HG03432 (cell line): Measurements from ENCODE around the gene ARHGAP15.

Source experiments
- ATAC-seq: cut with Tn5 transposase; IDR thresholded peaks from one replicate; pipeline ENCODE4 v1.9.1; 2021; ENCODE audit warnings: mild to moderate bottlenecking, moderate library complexity; ENCODE audit not compliant: unreplicated experiment

The ARHGAP15 gene

DNA sequence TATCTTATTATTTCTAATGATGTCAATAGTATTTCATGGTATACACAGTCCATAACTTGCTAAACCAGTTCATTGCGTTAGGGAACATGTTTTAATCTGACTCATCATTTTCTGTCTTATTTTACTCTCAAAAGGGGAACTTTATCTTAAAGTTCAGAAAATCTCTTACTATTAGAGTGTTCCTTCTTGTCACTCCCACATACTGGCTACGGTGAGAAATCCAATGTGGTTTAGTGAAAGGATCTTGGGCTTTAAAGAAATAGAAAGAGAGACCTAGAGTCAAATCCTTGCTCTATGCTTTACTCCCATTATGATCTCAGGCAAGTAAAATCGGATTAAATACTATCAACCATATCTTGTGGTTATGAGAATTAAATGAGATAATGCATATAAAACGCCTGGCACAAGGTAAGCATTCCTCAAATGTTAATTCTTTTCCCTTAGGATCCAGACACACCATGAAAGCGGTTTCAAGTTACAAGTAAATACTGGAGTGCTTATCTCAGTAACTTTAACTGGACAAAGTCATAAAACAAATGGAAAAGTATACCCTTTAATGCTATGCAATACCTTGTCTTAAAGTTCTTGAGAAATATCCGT is 576.0 kb downstream of the ARHGAP15 start:
- peak; percentile 38 for ATAC-seq

DNA sequence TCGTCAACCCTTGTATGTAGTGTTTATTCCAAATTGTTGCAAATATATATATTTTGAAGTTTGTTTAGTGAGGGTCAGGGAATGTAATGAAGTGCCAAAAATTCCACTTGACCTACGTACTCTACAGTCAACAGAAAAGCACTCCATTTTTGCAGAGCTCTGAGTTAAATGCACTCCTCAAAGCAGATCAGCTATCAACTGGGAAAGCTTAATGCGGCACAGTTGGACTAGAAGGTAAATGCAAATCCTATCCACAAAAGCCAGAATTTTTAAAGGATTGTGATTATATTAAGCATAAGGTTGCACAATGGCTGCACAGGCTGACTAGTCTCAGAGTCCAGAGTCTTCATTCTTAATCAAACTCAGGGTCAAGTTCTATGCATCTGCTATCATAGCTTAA is 577.1 kb downstream of the ARHGAP15 start:
- ATAC-seq: no peak

DNA sequence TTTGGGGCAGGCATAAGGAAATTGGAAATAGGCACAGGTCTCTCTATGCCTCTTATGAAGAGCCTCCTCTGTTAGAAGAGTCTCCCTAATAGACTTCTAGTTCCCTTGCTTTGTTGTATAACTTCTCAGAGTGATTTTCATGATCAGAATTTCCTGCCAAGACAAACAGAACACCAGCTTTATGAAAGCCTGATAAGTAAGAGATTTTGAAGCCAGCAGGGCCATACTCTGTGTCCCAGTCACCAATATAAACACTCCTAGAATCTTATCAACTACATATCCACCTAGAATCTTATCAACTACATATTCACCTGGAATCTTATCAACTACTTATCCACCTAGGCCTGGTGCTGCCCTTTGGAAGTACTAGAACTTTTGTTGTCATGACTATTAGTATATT is 579.5 kb downstream of the ARHGAP15 start:
- ATAC-seq: no peak

DNA sequence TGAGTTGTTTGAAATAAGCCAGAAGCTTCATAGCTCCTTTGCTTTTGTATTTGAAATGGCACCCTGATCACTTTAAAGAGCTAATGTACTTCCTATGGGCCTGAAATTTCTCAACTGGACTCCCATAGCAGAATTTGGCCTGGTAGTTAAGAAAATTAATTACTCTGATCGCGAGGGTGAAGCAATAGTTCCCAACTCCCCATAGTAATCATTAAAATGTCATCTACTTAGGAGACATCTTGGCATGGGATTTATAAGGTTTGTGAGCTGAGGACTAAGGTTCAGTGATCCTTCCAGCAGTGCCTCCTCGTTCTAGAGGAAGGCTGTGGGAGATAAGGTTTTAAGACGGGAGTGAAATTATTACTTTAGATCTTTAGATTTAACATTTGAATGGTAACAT is 581.0 kb downstream of the ARHGAP15 start:
- no peak for ATAC-seq

DNA sequence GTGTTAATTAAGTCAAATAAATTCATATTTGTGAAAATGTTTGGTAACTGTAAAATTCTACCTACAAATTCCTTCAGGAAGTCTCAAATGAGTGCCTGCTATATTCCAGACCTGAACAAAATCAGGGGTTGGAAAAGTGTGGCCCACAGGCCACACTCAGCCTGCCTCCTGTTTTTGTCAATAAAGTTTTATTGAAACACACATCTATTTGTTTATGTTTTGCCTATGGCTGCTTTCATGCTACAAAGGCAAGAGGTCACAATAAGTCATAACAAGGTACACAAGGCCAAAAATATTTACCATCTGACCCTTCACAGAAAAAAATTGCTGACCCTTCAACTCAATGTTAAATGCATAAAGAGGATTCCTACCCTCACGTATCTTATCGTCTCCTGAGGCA is 581.7 kb downstream of the ARHGAP15 start:
- ATAC-seq: no peak

DNA sequence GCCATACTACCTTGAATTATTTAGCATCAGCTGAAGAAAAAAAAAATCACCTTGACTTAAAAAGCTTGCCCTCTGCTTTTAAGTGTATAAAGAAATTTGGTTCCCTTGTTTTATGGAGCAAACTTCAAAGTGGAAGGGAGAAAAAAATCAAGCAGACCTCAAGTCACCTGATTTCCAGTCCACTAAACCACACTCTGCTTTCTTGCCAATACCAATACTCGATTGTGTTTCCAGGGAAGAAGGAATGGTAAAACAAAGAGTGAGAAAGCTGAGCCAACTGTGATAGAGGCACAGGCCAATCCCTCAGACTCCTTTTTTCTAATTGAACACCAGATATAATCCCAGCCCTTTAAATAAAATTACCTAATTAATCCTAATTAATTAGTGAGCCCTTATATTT is 587.3 kb downstream of the ARHGAP15 start:
- no peak for ATAC-seq

DNA sequence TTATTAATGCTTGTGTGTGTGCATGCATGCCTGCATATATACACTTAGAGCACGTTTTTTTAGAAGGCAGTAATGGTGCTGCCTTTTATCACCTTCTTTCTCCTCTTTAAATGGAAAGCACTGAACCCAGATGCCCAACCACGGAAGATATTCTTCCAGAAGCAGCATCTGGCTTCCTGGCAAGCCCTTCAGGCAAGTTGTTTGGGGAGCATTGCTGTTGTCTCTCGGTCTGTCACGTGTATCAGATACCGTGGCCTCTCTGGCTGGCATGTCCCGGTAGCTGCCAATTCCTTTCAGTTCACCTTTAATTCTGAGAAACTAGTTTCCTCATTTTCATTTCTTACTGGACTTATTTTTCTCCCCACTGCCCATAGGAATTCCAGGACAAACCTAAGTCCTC is 587.8 kb downstream of the ARHGAP15 start:
- no peak for ATAC-seq

DNA sequence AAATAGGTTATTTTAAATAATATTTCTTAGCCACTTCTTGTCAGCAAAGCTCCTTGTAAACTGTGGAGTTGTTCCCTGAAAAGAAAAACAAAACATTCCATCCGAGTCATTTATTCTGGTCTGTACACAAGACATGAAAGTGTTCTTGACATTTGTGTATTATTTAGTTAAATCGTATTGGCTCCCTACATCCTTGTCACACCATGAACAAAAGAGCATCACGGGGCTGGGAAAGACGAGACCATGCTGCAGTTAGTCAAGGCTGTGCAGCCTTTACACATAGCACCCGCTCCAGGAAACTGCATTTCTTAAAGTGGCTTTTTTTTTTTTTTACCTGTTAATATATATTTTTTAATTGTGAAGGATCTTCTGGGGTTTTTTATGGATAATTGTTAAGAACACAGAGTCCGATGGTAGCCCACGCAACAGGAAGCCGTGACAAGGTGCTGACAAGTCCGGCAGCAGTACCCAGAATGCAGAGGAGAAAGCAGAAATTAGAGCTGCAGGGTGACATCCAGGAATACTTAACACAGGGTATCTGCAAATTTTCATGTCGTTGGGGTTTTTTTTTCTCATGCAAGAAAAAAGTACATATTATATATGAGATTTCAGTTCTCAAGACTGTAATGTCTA is 588.4 kb downstream of the ARHGAP15 start:
- ATAC-seq: no peak

DNA sequence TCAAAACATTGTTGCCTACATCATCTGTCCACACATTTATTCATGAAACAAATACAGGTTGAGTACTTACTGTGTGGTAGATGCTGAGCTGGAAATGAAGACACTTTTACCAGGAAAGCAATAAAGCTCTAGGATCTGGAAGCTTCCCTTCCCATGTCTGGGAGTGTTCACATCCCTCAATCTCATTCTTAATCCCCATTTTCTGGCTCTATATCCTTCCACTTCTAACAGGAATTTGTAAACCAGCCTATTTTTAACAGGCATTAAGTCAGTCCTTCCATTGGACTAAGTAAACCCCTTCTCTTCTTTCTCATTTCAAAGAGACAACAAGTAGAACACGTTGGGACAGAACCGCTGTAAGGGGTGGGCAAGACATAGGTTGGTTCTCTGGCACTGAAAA is 589.5 kb downstream of the ARHGAP15 start:
- ATAC-seq: no peak

DNA sequence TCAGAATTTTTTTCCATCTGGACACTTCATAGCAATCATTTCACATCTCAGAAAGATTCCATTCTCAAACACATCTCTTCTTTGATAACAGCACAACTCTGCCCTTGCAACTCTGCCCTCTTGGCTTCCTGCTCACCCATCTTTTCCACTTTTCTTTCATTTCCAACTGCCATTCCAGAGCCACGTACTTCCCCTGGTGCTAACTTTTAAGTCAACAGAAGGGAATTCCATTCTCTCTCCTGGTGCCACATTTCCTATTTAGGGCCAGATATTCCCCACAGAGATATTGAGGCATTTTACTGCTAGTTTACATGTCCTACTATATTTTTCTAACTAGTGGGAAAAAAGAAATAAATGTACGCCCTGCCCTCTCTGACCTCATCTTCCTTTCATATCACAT is 590.2 kb downstream of the ARHGAP15 start:
- no peak for ATAC-seq

DNA sequence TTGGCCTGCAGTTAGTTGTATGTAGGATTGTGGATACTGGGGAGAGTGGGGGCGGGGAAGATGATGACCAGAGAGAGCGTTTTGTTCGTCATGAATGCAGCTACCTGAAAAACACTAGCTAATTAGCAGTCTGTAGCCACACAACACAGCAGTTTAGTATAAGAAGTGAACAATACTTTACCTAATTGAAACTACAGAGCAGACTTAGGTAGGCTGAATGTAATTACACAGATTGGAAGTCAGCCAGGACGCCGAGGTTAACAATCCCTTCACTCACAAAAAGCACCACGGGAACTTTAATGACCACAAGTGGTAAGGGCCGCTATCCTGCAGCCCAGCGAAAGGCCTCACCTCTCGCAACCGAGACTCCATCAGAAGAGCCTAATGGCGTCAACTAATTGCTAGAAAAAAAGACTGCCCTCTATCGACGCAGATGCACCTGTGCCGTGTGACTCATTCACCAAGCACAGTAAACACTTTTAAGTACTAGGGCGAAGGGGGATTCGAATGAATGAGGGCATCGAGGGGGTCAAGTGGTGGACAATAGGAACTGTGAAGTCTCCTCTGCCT is 591.0 kb downstream of the ARHGAP15 start:
- no peak for ATAC-seq

DNA sequence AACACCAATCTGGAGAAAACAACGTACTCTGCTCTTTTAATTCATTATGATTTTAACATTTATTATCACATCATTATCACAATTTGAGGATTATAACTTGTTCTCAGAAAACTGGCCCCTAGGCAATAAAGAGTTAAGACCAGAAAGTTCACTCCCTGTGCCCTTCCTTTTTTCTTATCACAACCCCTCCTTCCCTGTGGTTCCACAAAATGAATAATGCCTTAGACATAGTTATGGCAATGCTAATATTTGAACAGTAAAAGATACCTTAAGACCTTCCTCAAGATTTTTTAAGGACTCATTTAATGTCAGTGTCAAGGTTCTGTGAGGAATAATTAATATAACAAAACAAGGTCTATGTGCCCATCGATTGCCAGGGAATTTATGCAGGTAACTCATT is 596.2 kb downstream of the ARHGAP15 start:
- no peak for ATAC-seq

DNA sequence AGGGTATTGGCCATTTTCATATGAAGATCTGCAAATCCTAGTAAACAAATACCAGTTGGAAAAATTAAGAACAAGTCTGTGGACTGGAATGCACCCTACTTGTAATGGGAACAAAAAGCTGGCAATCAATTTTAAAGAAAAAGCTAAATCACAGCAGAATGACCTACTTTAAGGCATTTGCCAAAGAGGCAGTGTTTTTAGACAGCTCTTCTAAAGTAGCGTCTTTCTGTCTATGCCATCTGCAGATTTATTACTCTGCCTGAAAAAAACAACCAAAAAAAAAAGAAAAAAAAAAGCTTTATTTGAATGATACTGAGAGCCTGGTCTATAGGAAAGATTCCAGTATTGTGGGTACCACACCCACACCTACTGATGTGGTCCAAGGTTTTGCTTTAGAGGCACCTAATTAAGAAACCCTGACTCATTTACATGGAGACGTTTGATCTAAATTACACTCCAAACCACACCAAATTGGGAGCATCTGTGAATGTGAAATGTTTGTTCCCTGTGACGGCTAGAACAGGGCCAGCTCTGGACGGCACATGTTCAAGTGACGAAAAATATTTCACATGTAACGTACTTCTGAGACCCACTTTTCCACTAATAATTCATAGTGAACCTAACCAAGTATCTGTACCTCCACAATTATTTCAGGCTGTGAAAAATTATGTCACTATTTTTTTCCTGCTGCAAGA is 597.1 kb downstream of the ARHGAP15 start:
- ATAC-seq: no peak

DNA sequence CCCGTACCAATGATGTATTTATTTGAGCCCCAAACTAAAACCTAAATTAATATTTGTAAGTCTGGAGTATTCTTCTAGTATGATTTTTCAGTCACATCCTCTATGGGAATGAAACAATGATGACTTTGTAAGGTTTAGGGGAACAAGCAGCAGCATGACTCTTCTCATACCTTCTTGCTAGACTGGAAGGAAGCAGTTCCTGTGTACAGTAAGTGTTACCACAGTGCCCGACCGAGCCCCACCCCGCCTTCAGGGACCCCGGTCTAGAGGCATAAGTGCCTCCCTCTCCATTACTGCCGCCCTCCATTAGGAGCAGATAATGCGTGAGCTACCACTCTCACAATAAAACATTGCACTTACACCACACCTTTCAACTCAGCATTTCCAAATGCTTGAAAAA is 599.3 kb downstream of the ARHGAP15 start:
- ATAC-seq: no peak

DNA sequence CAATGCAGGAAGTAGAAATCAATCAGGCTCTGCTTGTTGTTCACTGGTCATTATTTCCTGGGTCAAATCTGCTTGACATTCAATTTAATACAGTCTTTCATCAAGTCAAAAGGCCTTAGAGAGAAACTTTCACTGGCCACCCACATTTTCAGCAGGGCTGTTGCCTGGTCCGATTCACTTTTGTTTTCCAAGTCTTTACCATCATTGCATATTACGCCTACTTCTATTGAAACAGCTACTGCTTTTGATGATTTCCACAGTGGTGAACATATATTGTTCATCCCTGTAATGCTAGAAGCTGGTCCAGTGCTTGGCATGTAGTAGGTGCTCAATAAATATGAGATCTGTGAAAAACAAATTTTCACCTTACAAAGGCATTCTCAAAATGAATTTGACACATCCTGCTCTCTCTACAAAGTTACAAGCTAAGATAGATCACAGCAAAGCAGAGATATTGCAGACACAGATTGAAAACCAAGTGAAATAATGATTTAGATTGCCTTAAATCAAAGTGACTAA is 600.1 kb downstream of the ARHGAP15 start:
- ATAC-seq: no peak

DNA sequence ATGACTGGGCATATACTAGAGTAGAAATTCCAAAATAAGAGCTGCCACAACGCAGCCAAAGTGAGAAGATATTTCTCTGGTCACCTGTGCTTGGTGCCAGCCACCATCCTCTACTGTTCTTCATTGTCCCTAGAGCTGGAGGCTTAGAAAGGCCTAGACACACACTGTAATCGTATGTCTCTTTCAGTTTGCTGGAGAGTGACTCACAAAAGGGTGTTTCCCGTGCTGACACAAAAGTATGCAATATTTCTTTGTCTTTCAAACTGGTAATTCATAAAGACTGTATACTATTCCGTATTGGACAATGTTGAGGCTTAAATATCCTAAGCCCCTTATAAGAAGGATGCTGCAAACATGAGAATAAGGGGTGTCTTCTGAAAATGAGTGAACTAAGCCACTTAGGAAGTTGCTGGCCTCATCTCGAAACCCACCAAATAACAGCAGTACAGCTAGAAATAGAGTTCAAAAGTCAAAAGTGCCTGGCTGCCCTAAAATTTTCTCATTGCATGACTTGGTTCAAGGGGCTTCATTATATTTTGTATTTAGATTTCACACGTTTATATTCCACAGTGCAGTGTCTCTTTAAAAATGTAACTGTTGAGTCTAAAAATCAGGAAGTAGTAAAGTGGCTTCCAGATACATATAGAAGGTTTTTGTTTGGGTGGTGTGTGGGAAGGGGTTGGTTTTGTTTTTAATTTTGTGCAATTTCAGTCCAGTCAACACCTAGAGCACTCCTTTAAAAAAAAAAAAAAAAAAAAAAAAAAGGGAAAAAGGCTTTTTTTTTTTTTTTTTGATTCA is 601.1 kb downstream of the ARHGAP15 start:
- peak; percentile 88 for ATAC-seq

DNA sequence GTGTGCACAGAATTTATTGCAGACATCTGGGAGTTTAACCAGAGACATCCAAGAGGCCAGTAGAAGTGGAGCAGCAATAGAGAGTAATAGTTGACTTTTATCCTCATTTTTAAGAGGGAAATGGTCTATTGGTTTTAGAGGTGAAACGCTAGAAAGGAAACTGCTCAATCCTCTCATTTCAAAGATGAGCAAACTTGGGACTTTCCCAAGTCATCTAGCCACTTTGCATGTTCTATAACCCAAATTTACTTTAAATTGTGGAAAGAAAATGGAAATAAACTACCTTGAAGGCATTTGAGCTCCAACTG is 601.7 kb downstream of the ARHGAP15 start:
- ATAC-seq: peak; percentile 52

DNA sequence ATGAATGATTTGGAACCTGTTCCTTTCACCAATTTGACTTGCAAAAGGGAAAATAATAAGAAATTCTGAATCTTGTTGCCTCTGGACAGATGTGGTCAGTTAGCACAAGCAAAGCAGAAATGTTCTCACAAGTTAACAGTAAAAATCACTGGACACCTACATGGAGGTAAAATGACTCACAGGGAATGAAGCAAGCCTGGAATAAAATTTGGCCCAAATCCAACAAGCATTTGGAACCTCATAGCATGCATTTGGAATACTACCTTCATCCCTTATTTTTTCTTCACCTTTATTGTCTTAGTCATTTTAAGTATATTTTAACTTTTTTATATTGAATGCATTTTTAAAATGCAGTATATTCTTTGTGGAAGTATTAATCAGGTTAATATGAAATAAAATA is 602.9 kb downstream of the ARHGAP15 start:
- ATAC-seq: no peak

DNA sequence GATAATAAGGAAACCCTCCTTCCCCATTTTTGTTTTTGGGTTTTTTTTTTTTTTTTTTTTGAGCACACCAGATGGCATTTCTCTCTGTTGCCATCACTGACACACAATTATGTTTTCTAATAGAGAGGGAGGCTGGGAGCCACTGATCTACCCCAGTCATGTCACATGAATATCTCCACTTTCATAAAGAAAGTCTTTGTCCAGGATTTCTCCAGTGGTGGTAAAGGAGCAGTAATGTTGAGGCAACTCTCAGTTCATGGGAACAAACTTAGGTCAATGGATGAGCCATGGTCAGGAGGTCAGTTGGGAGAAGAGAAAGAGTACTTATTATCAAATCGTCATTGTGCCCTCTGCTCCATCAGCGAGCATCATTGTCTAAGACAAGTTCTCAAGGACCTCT is 603.7 kb downstream of the ARHGAP15 start:
- ATAC-seq: no peak

DNA sequence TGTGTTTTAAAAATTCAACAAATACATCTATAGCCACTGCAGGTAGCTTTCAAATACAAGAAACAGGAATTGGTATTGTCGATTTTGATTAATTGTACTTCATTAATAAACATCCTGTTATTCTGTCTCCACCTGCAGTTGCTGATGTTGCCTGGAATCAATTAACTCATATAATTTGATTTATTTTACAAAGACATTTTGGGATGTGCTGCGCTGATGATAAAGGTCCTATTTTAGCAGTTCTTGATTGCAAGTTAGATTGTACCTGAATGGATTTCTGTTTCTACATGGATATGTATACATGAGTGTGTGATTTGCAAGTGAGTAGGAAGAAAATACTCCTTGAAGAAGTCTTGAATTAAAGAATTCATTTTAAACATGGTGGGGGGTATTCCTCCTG is 605.3 kb downstream of the ARHGAP15 start:
- ATAC-seq: no peak

DNA sequence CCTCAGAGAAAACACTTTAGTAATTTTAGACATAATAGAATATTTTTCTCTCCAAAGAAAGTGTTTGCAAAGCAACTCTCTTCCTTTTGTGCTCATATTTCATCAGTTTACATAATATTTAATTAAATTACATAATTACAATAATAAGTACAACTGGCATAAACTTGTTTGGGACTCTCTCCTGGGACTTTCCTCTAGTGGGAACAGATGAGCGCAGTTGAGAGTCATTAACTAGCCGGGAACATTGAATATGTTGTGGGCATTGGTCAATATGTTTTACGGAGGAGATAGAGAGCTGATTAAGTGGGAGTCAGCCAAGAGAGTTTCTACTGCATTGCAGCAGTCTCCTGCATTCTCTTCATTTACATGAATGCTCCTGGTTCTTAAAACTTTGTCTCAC is 607.7 kb downstream of the ARHGAP15 start:
- no peak for ATAC-seq
